IMR-90 (cell line): ENCODE measurements around the gene TMEM163. TPM values are rescaled to one million over a fixed set of nuclear protein-coding genes. Genes with fewer than 3 reads are reported as not detected.

Experiments
- ATAC-seq: fragments of 200-7000 bp; cut with Tn5 transposase; 2 replicates; pipeline ENCODE4 v1.9.1; 2020; ENCODE audit warnings: low read depth, mild to moderate bottlenecking, moderate library complexity
- BruUV-seq: library from RNA; stranded (reverse); fragments of 400-500 nt; replicated peaks from 2 replicates; lab custom pipeline; 2021; lab: Mats Ljungman, UMichigan
- CTCF ChIA-PET: fragments of 300-600 bp; formaldehyde crosslinking; extraction: SDS; loops from one replicate; lab custom pipeline; 2021; ENCODE audit warnings: antibody characterized with exemption; lab: Yijun Ruan, JAX
- POLR2A ChIA-PET: fragments of 300-600 bp; sonication (Branson Sonifier 250); formaldehyde crosslinking; loops from one replicate; lab custom pipeline; 2022; ENCODE audit warnings: antibody characterized with exemption; ENCODE audit not compliant: unreplicated experiment; lab: Charles Lee
- DNase-seq: peaks from one replicate; pipeline ENCODE4 v3.0.0; 2013
- H2AFZ ChIP-seq: replicated peaks from 2 replicates; pipeline ENCODE3; 2013; ENCODE audit warnings: low read length, mild to moderate bottlenecking; ENCODE audit not compliant: poor library complexity
- H2AK5ac ChIP-seq: 2 replicates; pipeline ENCODE4 v1.6.1; 2013; ENCODE audit warnings: low read depth, low read length, inconsistent platforms
- H2AK9ac ChIP-seq: replicated peaks from 2 replicates; pipeline ENCODE3; 2013; ENCODE audit warnings: mild to moderate bottlenecking, low read depth, low read length, moderate library complexity; ENCODE audit not compliant: poor library complexity
- H2BK120ac ChIP-seq: 2 replicates; pipeline ENCODE4 v1.6.1; 2013; ENCODE audit warnings: low read depth, low read length, inconsistent platforms
- H2BK15ac ChIP-seq: 3 replicates; pipeline ENCODE4 v1.6.1; 2013; ENCODE audit warnings: low read depth, low read length, inconsistent platforms
- H2BK20ac ChIP-seq: 2 replicates; pipeline ENCODE4 v1.6.1; 2013; ENCODE audit warnings: low read depth, mild to moderate bottlenecking, inconsistent platforms, low read length, moderate library complexity
- H2BK5ac ChIP-seq: 2 replicates; pipeline ENCODE4 v1.6.1; 2013; ENCODE audit warnings: mild to moderate bottlenecking, low read depth, low read length, inconsistent platforms; ENCODE audit not compliant: poor library complexity, severe bottlenecking
- H3K14ac ChIP-seq: replicated peaks from 2 replicates; pipeline ENCODE4 v1.6.1; 2013; ENCODE audit warnings: low read depth, low read length, inconsistent platforms
- H3K18ac ChIP-seq: 2 replicates; pipeline ENCODE4 v1.6.1; 2013; ENCODE audit warnings: low read depth, low read length, control low read depth
- H3K23ac ChIP-seq: 2 replicates; pipeline ENCODE4 v1.6.1; 2013; ENCODE audit warnings: low read depth, low read length, inconsistent platforms
- H3K27ac ChIP-seq: 2 replicates; pipeline ENCODE4 v1.5.1; 2013; ENCODE audit warnings: mild to moderate bottlenecking, control low read depth, low read length; ENCODE audit not compliant: insufficient read depth
- H3K27me3 ChIP-seq: 2 replicates; pipeline ENCODE4 v1.6.1; 2013; ENCODE audit warnings: low read length; ENCODE audit not compliant: control insufficient read depth, insufficient read depth
- H3K36me3 ChIP-seq: 2 replicates; pipeline ENCODE4 v1.6.1; 2013; ENCODE audit warnings: low read length, mixed read lengths; ENCODE audit not compliant: control insufficient read depth, insufficient read depth
- H3K4ac ChIP-seq: 2 replicates; pipeline ENCODE4 v1.6.1; 2013; ENCODE audit warnings: low read depth, low read length, inconsistent platforms
- H3K4me1 ChIP-seq: 2 replicates; pipeline ENCODE4 v1.6.1; 2013; ENCODE audit warnings: low read length, mixed read lengths; ENCODE audit not compliant: control insufficient read depth, insufficient read depth
- H3K4me2 ChIP-seq: 2 replicates; pipeline ENCODE4 v1.6.1; 2013; ENCODE audit warnings: low read depth, mild to moderate bottlenecking, control low read depth, low read length, moderate library complexity
- H3K4me3 ChIP-seq: 2 replicates; pipeline ENCODE4 v1.5.1; 2013; ENCODE audit warnings: low read depth, mild to moderate bottlenecking, control low read depth, low read length, moderate library complexity; ENCODE audit not compliant: insufficient read depth
- H3K56ac ChIP-seq: 2 replicates; pipeline ENCODE4 v1.6.1; 2013; ENCODE audit warnings: low read length, inconsistent platforms; ENCODE audit not compliant: insufficient read depth; ENCODE audit errors: extremely low read depth
- H3K79me1 ChIP-seq, 2 experiments: 2 replicates each; pipeline ENCODE4 v1.6.1; 2013; ENCODE audit warnings: low read length in 2 of 2, inconsistent platforms in 1 of 2, low read depth in 1 of 2
- H3K9ac ChIP-seq: 2 replicates; pipeline ENCODE4 v1.6.1; 2013; ENCODE audit warnings: low read depth, low read length, control low read depth
- H3K9me1 ChIP-seq: 2 replicates; pipeline ENCODE4 v1.6.1; 2013; ENCODE audit warnings: low read length, inconsistent platforms; ENCODE audit not compliant: insufficient read depth
- H3K9me3 ChIP-seq: 2 replicates; pipeline ENCODE4 v1.6.1; 2013; ENCODE audit warnings: low read length; ENCODE audit not compliant: control insufficient read depth, insufficient read depth
- H4K20me1 ChIP-seq: 2 replicates; pipeline ENCODE4 v1.6.1; 2013; ENCODE audit warnings: low read length, inconsistent platforms; ENCODE audit not compliant: insufficient read depth
- H4K5ac ChIP-seq: 2 replicates; pipeline ENCODE4 v1.6.1; 2013; ENCODE audit warnings: mild to moderate bottlenecking, low read depth, low read length, control low read depth
- H4K8ac ChIP-seq, 2 experiments: 2 replicates each; pipeline ENCODE4 v1.6.1; 2013; ENCODE audit warnings: low read depth in 2 of 2, low read length in 2 of 2, control low read depth in 1 of 2, inconsistent platforms in 1 of 2
- H4K91ac ChIP-seq: 2 replicates; pipeline ENCODE4 v1.6.1; 2013; ENCODE audit warnings: low read depth, low read length, inconsistent platforms; ENCODE audit not compliant: insufficient read depth
- BHLHE40 ChIP-seq: fragments of 150-350 bp; IDR thresholded peaks from 2 replicates; pipeline ENCODE4 v1.6.1; 2016; ENCODE audit warnings: mild to moderate bottlenecking, low read depth, low read length
- CEBPB ChIP-seq: IDR thresholded peaks from 2 replicates; pipeline ENCODE4 v1.6.1; 2012; ENCODE audit warnings: low read depth, low read length, improper control_type of control experiment
- CHD1 ChIP-seq: IDR thresholded peaks from 2 replicates; pipeline ENCODE4 v1.6.1; 2012; ENCODE audit warnings: low read depth, low read length, improper control_type of control experiment
- CTCF ChIP-seq: conservative IDR thresholded peaks from 2 replicates; pipeline ENCODE4 v1.5.1; 2012; ENCODE audit warnings: mild to moderate bottlenecking, low read depth, low read length, improper control_type of control experiment
- MXI1 ChIP-seq: IDR thresholded peaks from 2 replicates; pipeline ENCODE4 v1.6.1; 2012; ENCODE audit warnings: low read depth, mild to moderate bottlenecking, low read length, moderate library complexity, borderline replicate concordance
- NFE2L2 ChIP-seq: fragments of 150-350 bp; IDR thresholded peaks from 2 replicates; pipeline ENCODE4 v1.6.1; 2016; ENCODE audit warnings: low read depth, mild to moderate bottlenecking, low read length
- RCOR1 ChIP-seq: IDR thresholded peaks from 2 replicates; pipeline ENCODE4 v1.6.1; 2012; ENCODE audit warnings: mild to moderate bottlenecking, low read length, improper control_type of control experiment; ENCODE audit not compliant: insufficient replicate concordance
- RFX5 ChIP-seq: IDR thresholded peaks from 2 replicates; pipeline ENCODE4 v1.8.0; 2012; ENCODE audit warnings: low read depth, mild to moderate bottlenecking, low read length, moderate library complexity
- USF2 ChIP-seq: fragments of 150-350 bp; IDR thresholded peaks from 2 replicates; pipeline ENCODE4 v1.6.1; 2017; ENCODE audit warnings: mild to moderate bottlenecking, antibody characterized with exemption, low read length, low read depth
- WGBS, 2 experiments: methylation state at CpG; one replicate each; pipeline versions ENCODE4 v1.1.5 to v1.1.7; 2013; ENCODE audit warnings: missing lambda C conversion rate in 2 of 2; ENCODE audit not compliant: insufficient read length in 1 of 2; ENCODE audit errors: extremely low coverage in 2 of 2; 5-methylcytosine and 5-hydroxymethylcytosine counted together
- dilution Hi-C: fragments of 300-500 bp; cut with HindIII; formaldehyde crosslinking; loops from one replicate; pipeline ENCODE4 v1.14.3; 2018; ENCODE audit warnings: low sequenced_read_pairs; ENCODE audit not compliant: unreplicated experiment
- in situ Hi-C: fragments of 300-500 bp; cut with MboI; formaldehyde crosslinking; loops from 3 replicates; pipeline ENCODE4 v1.14.3; 2019; ENCODE audit warnings: low sequenced_read_pairs, inconsistent platforms, mixed read lengths
- intact Hi-C: fragments of 100-400 bp; cut with micrococcal nuclease; formaldehyde crosslinking; loops from 2 replicates; pipeline ENCODE4 v1.10.0; 2022
- polyA plus RNA-seq, 3 experiments: library from polyadenylated mRNA; depleted of rRNA; stranded (reverse); fragments of >200 nt; gene quantifications; 2 replicates each; pipeline ENCODE4 v1.2.3, GENCODE V29; 2012; ENCODE audit warnings: low replicate concordance in 1 of 3
- total RNA-seq: library from RNA; depleted of rRNA; stranded (reverse); fragments of >200 nt; gene quantifications from 2 replicates; pipeline ENCODE4 v1.2.3, GENCODE V29; 2012

TMEM163 gene
- total and polyA plus RNA-seq, 2 of the 4 experiments (the other 2 are of a cell fraction) = not detected

- no peak overlapping the region for H2BK20ac ChIP-seq
- no peak overlapping the region for H2AK9ac ChIP-seq
- H4K5ac ChIP-seq = no peak overlapping the region
- in situ Hi-C loops (no loop called here), intact Hi-C loops (no loop called here), dilution Hi-C loops (no loop called here)
- DNase-seq (no peak), ATAC-seq (no peak)
- WGBS, 2 experiments = 71% methylated on average over 2 of the region's 3 CpGs; no CpG with 5 or more reads in 1 of the 2 experiments
- POLR2A ChIA-PET = no interaction called here
- H3K27ac ChIP-seq = no peak overlapping the region
- peaks cover 0 to 17% of the 10 kb centered on the region in 2 experiments; a peak in 3 of 4 replicates for H3K79me1 ChIP-seq
- no peak overlapping the region for H3K4me3 ChIP-seq
- peaks cover 16% of the 10 kb centered on the region for H3K9me1 ChIP-seq
- no peaks in the 10 kb centered on the region for H3K27me3 ChIP-seq
- no peaks in the 10 kb centered on the region for H3K9me3 ChIP-seq
- TF ChIP-seq USF2 = no peak
- TF ChIP-seq RCOR1 = no peak
- TF ChIP-seq MXI1 = no peak
- no peak for TF ChIP-seq NFE2L2
- TF ChIP-seq CEBPB = no peak
- no peak for TF ChIP-seq BHLHE40
- no peak for TF ChIP-seq CTCF
- no peak for TF ChIP-seq RFX5
- TF ChIP-seq CHD1 = no peak
- BruUV-seq = no TSS peak
- peaks cover 9% of the 10 kb centered on the region for H3K4me1 ChIP-seq
- CTCF ChIA-PET = interaction anchor here (0.7 to 0.9 kb wide), 2 partner anchors 10 to 24 kb away, joined by 3 to 4 read pairs; no protein-coding TSS in a partner anchor
- H2AFZ ChIP-seq = no peak overlapping the region
- H2BK15ac ChIP-seq = no peak overlapping the region
- H3K4me2 ChIP-seq = no peak overlapping the region
- H4K91ac ChIP-seq = no peak overlapping the region
- no peak overlapping the region for H2BK5ac ChIP-seq
- H3K23ac ChIP-seq = no peak overlapping the region
- H3K18ac ChIP-seq = no peak overlapping the region
- no peak overlapping the region for H3K14ac ChIP-seq
- no peak overlapping the region for H4K8ac ChIP-seq
- H3K9ac ChIP-seq = no peak overlapping the region
- no peak overlapping the region for H2AK5ac ChIP-seq
- no peak overlapping the region for H3K4ac ChIP-seq
- no peak overlapping the region for H3K56ac ChIP-seq
- H4K20me1 ChIP-seq = no peaks in the 10 kb centered on the region; the same call in 1 of the 2 replicates
- no peak overlapping the region for H2BK120ac ChIP-seq
- H3K36me3 ChIP-seq = peaks cover 51% of the 10 kb centered on the region
These were observed 292.1 kb downstream of the TMEM163 start for GRCh38 chr2:134426721-134427120.
